NCI-H510A treated with DMSO at 0.1 percent for 48 hours (cell line): ENCODE results near the gene INSM2.

Source experiments
- DNase-seq: peaks from one replicate; lab custom pipeline; 2025; lab: John Stamatoyannopoulos, UW

The INSM2 gene

DNA sequence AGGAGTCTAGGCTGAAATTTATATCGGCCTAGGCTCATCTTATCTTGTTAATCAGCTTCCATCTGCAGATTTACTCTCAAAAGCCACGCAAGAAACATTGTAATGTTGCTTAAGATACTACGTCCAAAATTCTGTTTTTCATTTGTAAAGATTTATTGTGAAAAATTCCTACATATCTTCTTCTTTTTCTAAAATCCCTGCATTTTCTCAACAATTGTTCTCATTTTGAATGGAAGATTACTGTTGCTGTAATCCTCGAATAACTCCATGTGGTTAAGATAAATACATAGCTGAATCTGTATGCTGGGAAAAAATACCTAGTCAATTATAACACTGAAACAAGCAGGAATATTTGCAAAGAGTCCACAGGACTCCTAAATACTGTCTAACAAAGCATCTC is 15.6 kb downstream of the INSM2 start:
- DNase-seq, result no peak

DNA sequence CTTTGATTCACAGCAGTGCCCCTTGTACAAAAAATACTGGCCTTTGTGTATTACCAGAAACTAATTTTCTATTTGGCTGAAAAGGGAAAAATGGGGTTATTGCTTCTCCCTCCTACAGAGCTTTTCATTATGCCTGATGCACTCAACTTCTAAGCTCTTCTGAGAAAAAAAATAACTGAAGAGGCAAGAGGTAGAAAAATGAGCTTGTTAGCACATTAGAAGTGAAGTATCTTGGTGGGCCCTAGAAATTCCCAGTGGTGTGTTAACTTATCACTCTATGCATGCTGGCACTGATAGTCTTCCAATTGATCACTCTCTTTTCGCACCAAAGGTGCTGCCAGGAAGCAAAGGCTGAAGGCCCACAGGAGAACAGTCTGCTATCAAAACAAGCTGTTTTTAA is 17.1 kb downstream of the INSM2 start:
- DNase-seq, result no peak

DNA sequence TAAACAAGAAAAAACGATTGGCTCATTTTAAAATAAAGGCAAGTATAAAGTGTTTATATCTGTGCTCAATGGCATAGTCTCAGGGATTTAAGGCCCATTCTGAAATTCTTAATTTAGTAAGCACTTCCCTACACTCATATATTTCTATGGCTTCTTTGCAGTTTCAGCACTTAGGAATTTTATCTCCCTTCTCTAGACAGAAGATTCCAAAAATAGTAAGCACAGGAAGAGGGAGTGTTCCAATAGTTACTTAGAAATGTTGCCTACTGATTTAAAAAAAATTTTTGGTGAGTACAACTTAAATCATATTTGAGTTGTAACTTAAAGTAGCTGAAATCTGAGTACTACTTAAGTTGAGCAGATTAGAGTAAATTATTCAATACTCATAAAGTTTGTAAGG is 19.8 kb downstream of the INSM2 start:
- no peak for DNase-seq

DNA sequence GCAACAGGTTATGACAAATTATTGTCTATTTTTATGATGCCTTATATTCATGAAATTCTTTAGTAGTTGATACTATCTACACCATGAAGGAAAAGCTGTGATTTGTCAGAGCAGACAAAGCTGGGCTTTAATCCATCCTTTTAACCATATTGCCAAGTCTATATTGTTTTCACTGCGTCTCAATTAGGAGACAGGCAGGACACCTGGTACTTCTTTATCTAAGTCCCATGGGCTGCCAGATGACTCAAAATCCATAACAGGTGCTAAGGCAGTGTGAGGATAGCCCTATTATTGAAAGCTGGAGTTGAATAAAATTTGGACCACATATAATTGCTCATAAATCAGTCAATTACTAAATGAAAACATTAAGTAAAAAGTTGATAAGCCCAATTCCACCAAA is 22.6 kb downstream of the INSM2 start:
- no peak for DNase-seq

DNA sequence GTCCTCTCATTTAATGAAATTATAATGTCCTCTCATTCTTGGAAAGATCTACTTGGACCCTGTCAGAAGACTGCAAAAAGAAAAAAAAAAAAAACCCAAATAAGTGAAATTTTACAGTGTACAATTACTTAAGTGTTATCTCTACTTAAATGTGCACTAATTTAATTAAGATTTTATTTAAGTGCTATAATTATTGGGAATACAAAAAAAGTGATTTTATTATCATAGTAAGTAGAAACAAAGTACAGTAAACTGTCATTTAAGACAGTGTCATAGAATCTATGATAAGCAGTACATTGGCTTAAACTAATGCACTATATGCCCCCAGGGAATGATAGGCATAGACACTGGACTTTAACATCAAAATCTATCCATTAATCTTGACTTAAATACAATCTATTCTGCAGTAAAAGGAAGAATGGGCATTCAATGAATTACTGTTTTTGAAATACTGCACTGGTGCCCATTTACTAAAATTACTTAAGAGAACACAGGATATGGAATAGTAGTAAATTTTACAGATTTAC is 23.3 kb downstream of the INSM2 start:
- no peak for DNase-seq

DNA sequence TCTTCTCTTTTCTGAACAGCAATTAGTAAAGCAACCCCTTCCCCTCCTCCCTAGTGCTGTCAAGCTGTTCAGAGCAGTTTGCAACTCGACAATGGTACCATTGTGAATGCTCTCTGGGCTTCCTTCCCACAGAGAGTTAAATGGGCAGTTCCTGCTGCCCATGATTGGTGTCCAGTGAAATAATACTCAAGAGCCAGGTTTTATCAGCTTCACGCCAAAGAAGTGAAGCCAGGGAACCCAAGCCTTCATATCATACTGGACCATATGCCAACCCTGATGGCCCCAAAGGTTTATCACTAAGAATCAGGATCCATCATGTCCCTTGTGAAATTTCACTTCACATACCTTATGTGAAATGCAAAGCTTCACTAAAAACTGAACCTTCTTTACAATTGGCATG is 24.7 kb downstream of the INSM2 start:
- DNase-seq, result no peak

DNA sequence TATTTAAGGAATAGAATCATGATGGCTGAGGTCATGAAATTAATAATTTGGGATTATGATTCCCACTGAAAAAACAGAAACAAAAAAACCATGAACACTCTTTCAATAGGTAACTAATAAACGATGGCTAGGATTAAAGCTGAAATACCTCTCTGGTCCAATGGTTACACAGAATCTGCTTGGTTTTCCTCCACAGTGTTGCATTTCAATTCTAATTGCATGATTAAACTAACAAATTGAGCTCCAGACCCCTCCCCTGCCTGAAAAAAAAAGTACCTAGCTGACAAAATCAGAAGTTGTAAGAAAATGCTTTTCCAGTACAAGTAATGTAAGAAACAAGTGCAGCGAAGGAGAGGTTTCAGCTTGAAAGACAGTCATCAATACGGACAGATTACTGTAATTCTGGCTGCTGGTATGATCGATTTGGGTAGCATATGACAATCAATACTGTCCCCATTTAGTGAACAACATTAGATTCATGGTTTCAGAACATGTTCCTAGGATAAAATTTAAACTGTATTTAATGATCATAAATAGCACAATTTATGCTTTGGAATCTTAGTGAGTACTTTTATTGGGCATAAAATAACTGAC is 32.0 kb downstream of the INSM2 start:
- DNase-seq, result no peak

DNA sequence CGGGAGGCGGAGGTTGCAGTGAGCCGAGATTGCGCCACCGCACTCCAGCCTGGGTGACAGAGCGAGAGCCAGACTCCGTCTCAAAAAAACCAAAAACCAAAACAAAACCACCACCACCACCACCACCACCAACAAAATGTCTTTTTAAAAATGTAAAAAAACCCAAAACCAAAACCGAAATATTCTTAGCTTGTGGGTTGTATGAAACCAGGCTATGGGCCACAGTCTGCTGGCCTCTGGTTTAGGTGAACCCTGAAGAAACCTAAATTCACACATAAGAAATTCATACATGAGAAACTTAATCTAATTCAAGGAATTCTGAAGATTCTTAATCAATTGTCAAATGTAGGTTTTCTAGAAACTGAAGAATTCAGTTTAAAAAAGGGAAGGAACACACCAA is 37.6 kb downstream of the INSM2 start:
- DNase-seq, result no peak

DNA sequence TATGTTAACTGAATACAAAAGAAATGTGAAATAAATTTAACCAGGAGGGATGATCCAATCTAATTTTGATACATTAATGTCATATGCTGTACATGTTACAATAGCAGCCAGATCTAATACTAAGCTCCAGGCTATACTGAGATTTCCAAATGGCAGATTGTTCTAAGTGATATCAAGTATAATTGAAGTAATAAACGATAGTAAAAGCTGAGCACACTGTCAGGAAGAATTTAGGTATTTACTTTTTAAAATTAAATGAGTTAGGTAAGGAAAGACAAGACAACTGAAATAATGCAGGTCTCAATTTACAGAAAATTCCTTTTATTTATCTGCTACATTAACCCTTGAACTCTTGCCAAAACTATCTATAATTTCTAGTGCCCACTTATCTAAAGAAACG is 39.9 kb downstream of the INSM2 start:
- DNase-seq, result no peak

DNA sequence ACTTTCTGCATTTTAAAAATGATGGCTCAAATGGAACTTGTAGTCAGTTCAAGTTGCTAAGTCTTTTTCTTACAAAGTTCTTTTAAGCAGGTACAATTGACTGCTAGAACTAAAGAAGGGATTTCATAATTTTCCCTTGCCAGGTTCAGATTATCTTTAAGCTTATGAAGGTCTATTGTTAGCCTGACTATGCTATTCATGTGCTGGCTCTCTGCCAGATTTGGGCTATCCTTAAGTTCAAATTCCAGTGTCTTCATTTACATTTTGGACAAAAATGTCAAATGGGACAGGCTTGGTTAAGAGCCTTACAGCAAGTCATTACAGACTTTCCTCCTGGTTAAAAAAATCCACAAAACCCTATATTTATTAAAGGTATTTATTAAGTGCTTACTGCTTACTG is 42.3 kb downstream of the INSM2 start:
- no peak for DNase-seq

DNA sequence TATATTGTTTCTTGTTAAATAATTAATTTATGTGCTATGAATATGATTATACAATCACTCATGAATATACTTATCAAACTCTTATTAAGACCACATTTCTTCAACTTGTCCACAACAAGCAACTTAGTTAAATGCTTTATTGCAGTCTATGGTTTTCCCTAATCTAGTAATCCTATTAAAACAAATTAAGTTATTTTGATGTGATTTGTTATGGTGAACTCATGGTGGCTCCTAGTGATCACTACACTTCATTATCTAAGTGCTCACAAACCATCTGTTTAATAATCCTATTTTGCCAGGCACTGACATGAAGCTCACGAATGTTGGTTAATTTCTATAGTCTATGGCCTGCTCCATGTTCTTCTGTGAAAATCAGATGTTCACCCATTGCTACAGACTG is 42.9 kb downstream of the INSM2 start:
- no peak for DNase-seq

DNA sequence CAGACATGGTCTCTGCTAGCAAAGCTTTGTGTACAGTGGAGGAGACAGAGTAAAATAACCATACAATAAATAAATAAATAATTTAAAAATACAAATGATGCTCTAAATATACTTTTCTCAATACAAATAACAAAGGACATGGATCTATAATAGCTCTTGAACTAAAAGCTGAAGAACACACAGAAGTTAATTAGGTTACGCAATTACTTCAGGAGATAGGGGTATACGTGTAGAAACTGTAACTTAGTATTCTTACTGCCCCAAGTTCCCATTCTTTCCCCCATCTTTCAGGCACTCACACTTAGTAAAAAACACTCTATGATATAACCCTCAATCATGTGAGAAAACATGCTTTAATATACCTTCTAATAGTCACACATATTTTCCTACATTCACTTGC is 44.2 kb downstream of the INSM2 start:
- no peak for DNase-seq

DNA sequence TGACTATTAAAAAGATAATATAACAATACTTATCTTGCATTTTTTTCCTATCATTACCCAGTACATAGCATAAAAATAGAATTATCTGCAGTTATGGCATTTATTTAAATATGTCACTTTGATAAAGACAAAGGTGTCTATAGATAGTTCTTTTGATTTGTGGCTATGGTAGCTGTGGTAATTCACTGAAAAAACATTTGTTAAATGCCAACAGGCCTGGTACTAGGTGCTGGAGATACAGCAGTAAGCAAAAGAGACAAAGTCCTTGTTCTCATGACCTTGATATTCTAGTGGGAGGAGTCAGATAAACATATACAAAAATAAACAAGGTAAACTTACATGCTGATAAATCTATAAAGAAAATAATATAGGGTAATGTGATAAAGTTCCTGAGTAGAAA is 44.7 kb downstream of the INSM2 start:
- no peak for DNase-seq
